Vagina (tissue), 2 donors: ENCODE measurements around the gene CD300A.

Experiments used
- CTCF ChIP-seq, 3 experiments: fragments of 450-650 bp in 2 of 3; fragments of 200-600 bp in 1 of 3; sonication (generic) in 1 of 3; IDR thresholded peaks; one replicate each; pipeline ENCODE4 v1.5.1; 2017 to 2019; ENCODE audit warnings: antibody characterized with exemption in 3 of 3, mild to moderate bottlenecking in 2 of 3, moderate library complexity in 2 of 3
- POLR2A ChIP-seq, 2 donors: fragments of 450-650 bp; IDR thresholded peaks; one replicate each; pipeline ENCODE4 v1.6.1; 2017; ENCODE audit warnings: antibody characterized with exemption in 2 of 2, mild to moderate bottlenecking in 2 of 2, moderate library complexity in 2 of 2
- POLR2AphosphoS5 ChIP-seq, 2 donors: sonication (generic); formaldehyde crosslinking; IDR thresholded peaks; one replicate each; pipeline ENCODE4 v1.9.0; 2017; ENCODE audit warnings: antibody characterized with exemption in 2 of 2, mild to moderate bottlenecking in 2 of 2, low read depth in 1 of 2; ENCODE audit not compliant: insufficient read depth in 1 of 2

- TF ChIP-seq CTCF (IDR thresholded peaks at IDR 0.05) (no peak), POLR2AphosphoS5 (IDR thresholded peaks at IDR 0.05; ENCODE audit: insufficient read depth in 1 of 2, low read depth in 1 of 2) (no peak), POLR2A (IDR thresholded peaks at IDR 0.05) (no peak)
Measured at GRCh38 chr17:74432766-74433391, 33.6 kb upstream of the CD300A start.
